Fibroblast of skin of left quadriceps (primary cell): Measurements from ENCODE around the gene SNAPC4.
A peak's percentile ranks its signal among the peaks of the same experiment; 100 is the strongest.

ENCODE experiments used
- DNase-seq, 2 experiments: peaks; one replicate each; pipeline ENCODE4 v3.0.0-alpha.2; 2013; ENCODE audit warnings: low read depth in 2 of 2

Gene SNAPC4

GRCh38 chr9:136391737-136392537 lies 8.0 kb downstream of the SNAPC4 start:
- DNase-seq, result no peak

GRCh38 chr9:136389396-136389795 lies 10.6 kb downstream of the SNAPC4 start:
- DNase-seq, result no peak

GRCh38 chr9:136387217-136387616 lies 12.8 kb downstream of the SNAPC4 start:
- no peak for DNase-seq

- no peak for DNase-seq
Measured at GRCh38 chr9:136386018-136386417, 14.0 kb downstream of the SNAPC4 start.

- DNase-seq, result no peak
Measured at GRCh38 chr9:136385015-136385414, 15.0 kb downstream of the SNAPC4 start.

- DNase-seq, result no peak
Measured at GRCh38 chr9:136383436-136383835, 16.5 kb downstream of the SNAPC4 start.

GRCh38 chr9:136381966-136382513 lies 17.9 kb downstream of the SNAPC4 start:
- DNase-seq, result no peak

GRCh38 chr9:136381311-136381710 lies 18.7 kb downstream of the SNAPC4 start:
- no peak for DNase-seq

GRCh38 chr9:136380381-136380780 lies 19.6 kb downstream of the SNAPC4 start:
- no peak for DNase-seq

GRCh38 chr9:136379891-136380290 lies 20.1 kb downstream of the SNAPC4 start:
- DNase-seq, result no peak

- DNase-seq, result no peak
Measured at GRCh38 chr9:136379401-136379800, 20.6 kb downstream of the SNAPC4 start.

GRCh38 chr9:136379003-136379287 lies 21.0 kb downstream of the SNAPC4 start:
- no peak for DNase-seq

GRCh38 chr9:136378170-136379002 lies 21.6 kb downstream of the SNAPC4 start:
- DNase-seq, result no peak

GRCh38 chr9:136377341-136378169 lies 22.4 kb downstream of the SNAPC4 start:
- no peak for DNase-seq

- DNase-seq, result no peak
Measured at GRCh38 chr9:136376457-136376856, 23.5 kb downstream of the SNAPC4 start.

GRCh38 chr9:136375096-136375495 lies 24.9 kb downstream of the SNAPC4 start:
- no peak for DNase-seq

GRCh38 chr9:136374183-136374575 lies 25.8 kb downstream of the SNAPC4 start:
- DNase-seq, result no peak

GRCh38 chr9:136373300-136374182 lies 26.4 kb downstream of the SNAPC4 start, which contains the start of gene CARD9:
CARD9 (minus strand) TSS chr9:136373669; CDS start chr9:136372078, 1,591 bp downstream.
- DNase-seq, result no peak

- DNase-seq, result peak in 1 of 2 experiments; percentile 20
Measured at GRCh38 chr9:136372561-136373299, 27.2 kb downstream of the SNAPC4 start.

- no peak for DNase-seq
Measured at GRCh38 chr9:136372006-136372405, 28.0 kb downstream of the SNAPC4 start.
